Type B pancreatic cell (in vitro differentiated cells): ENCODE results near the gene COX8A. TPM values are rescaled to one million over a fixed set of nuclear protein-coding genes. Genes with fewer than 3 reads are reported as not detected.

Experiments used
- DNase-seq: peaks from one replicate; pipeline ENCODE4 v3.0.0; 2021; ENCODE audit warnings: mixed read lengths; ENCODE audit not compliant: unreplicated experiment; ENCODE audit errors: extremely low spot score
- H3K27ac Mint-ChIP-seq: 2 replicates; pipeline ENCODE4 v1.8.0; 2021; ENCODE audit warnings: mild to moderate bottlenecking, mixed read lengths
- H3K27me3 Mint-ChIP-seq: 2 replicates; pipeline ENCODE4 v1.8.0; 2021; ENCODE audit warnings: mixed read lengths
- H3K36me3 Mint-ChIP-seq: 2 replicates; pipeline ENCODE4 v1.8.0; 2021; ENCODE audit warnings: mixed read lengths
- H3K4me1 Mint-ChIP-seq: one replicate; pipeline ENCODE4 v1.8.0; 2021; ENCODE audit warnings: mixed read lengths; ENCODE audit not compliant: unreplicated experiment
- H3K4me3 Mint-ChIP-seq: 2 replicates; pipeline ENCODE4 v1.8.0; 2021; ENCODE audit warnings: mild to moderate bottlenecking, mixed read lengths
- H3K9me3 Mint-ChIP-seq: 2 replicates; pipeline ENCODE4 v1.8.0; 2021; ENCODE audit warnings: mixed read lengths
- total RNA-seq: library from RNA; stranded (reverse); gene quantifications from 2 replicates; pipeline ENCODE4 v1.2.1, GENCODE V29; 2021; ENCODE audit warnings: low replicate concordance
- TF ChIP-seq, protein P1 (sequence below): fragments of 200-600 bp; sonication (generic); conservative IDR thresholded peaks from 2 replicates; pipeline ENCODE4 v1.5.0; 2021; ENCODE audit warnings: antibody characterized with exemption, mild to moderate bottlenecking

COX8A gene
- total RNA-seq, 1 donor from 2014 or later: 307 TPM

DNA sequence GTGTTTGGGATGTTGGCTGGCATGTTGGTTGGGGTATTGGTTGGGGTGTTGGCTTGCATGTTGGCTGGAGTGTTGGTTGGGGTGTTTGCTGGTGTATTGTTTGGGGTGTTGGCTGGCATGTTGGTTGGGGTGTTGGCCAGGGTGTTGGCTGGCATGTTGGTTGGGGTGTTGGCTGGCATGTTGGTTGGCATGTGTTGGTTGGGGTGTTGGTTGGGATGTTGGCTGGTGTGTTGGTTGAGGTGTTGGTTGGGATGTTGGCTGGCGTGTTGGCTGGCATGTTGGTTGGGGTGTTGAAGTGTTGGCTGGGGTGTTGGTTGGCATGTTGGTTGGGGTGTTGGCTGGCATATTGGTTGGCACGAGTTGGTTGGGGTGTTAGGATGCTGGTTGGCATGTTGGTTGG, 36.4 kb downstream of the COX8A start:
- Mint-ChIP-seq H3K27ac (no peak overlapping the region), H3K4me3 (no peak overlapping the region), H3K36me3 (no peaks in the 10 kb centered on the region), H3K4me1 (peaks cover 25% of the 10 kb centered on the region), H3K9me3 (no peaks in the 10 kb centered on the region), H3K27me3 (peaks cover 19% of the 10 kb centered on the region)
- TF ChIP-seq, protein P1, sequence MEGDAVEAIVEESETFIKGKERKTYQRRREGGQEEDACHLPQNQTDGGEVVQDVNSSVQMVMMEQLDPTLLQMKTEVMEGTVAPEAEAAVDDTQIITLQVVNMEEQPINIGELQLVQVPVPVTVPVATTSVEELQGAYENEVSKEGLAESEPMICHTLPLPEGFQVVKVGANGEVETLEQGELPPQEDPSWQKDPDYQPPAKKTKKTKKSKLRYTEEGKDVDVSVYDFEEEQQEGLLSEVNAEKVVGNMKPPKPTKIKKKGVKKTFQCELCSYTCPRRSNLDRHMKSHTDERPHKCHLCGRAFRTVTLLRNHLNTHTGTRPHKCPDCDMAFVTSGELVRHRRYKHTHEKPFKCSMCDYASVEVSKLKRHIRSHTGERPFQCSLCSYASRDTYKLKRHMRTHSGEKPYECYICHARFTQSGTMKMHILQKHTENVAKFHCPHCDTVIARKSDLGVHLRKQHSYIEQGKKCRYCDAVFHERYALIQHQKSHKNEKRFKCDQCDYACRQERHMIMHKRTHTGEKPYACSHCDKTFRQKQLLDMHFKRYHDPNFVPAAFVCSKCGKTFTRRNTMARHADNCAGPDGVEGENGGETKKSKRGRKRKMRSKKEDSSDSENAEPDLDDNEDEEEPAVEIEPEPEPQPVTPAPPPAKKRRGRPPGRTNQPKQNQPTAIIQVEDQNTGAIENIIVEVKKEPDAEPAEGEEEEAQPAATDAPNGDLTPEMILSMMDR: no peak
- no peak for DNase-seq

DNA sequence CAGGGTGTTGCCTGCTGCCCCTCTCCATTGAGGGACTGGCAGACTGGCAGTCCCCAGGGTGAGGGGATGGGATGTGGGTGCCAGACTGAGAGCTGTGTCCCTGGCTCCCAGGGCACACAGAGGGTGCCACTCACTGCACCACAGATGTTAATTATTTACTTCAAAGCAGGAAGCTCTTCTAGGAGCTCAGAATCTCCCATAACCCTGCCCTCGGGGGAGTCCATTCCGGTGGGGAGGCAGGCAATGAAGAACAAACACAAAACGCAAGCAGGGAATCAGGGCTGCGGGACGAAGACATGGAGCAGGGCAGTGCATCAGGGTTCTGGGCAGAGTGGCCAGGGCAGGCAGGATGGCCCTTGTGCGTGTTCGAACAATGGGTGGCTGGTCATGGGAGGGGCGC, 37.0 kb downstream of the COX8A start:
- Mint-ChIP-seq H3K36me3 (no peaks in the 10 kb centered on the region), H3K27ac (no peak overlapping the region), H3K4me1 (peaks cover 26% of the 10 kb centered on the region), H3K9me3 (no peaks in the 10 kb centered on the region), H3K4me3 (no peak overlapping the region), H3K27me3 (peaks cover 17% of the 10 kb centered on the region)
- TF ChIP-seq, protein P1: no peak
- no peak for DNase-seq

DNA sequence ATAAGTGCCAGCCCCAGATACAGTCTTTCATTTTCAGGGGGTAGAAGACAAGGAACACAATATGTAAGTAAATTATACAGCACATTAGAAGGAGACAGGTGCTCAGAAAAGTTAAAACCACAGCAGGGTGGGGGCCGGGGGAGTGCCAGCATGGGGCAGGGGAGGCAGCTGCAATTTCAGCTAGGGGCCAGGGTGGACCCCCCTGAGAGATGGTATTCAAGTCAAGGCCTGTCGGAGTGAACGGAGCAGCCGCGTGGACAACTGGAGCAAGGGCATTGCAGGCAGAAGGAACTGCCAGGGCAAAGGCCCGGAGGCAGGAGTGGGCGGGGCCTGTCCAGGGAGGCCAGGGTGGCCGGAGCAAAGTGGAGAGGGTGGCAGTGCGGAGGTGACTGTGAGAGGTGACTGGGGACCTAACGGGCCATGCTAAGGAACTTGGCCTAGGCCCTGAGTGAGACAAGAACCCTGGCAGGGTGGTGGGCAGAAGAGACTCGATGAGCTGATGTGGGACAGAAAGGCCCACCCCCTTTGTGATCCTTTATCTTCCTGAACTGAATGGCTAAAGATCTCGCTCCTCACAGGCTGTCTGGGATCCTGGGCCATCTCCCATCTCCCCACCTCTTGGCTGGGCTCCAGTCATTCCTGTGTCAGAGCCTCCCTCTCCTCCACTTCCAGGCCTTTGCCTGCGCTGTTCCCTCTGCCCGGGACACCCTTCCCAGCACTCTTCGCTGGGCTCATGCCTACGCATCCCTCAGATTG, 38.9 kb downstream of the COX8A start:
- TF ChIP-seq, protein P1: no peak
- Mint-ChIP-seq H3K4me3 (no peak overlapping the region), H3K27me3 (peaks cover 2% of the 10 kb centered on the region), H3K4me1 (peaks cover 13% of the 10 kb centered on the region), H3K9me3 (no peaks in the 10 kb centered on the region), H3K36me3 (no peaks in the 10 kb centered on the region), H3K27ac (no peak overlapping the region)
- no peak for DNase-seq

DNA sequence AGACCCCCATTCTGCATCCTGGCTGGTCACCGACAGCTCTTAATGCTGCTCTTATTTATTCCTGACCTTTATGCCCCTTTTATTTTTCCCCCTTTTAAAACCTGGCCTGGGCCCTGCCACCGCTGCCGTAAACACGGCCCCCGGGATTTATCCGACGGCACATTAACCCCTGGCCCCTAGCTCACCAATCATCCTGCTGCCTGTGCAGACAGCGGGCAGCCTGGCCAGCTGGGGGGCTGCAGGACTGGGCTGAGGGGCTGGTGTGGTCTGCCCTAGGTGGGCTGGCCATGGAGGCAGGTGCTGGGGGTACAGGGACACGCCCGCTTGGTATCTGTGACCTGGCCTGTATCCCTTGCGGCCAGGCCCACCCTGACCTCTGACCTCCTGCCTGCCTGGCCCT, 39.9 kb downstream of the COX8A start:
- H3K4me3 Mint-ChIP-seq: no peak overlapping the region
- no peaks in the 10 kb centered on the region for H3K9me3 Mint-ChIP-seq
- no peak for DNase-seq
- TF ChIP-seq, protein P1: no peak
- peaks cover 8% of the 10 kb centered on the region for H3K4me1 Mint-ChIP-seq
- H3K27ac Mint-ChIP-seq: no peak overlapping the region
- H3K27me3 Mint-ChIP-seq: peaks cover 2% of the 10 kb centered on the region
- H3K36me3 Mint-ChIP-seq: no peaks in the 10 kb centered on the region

DNA sequence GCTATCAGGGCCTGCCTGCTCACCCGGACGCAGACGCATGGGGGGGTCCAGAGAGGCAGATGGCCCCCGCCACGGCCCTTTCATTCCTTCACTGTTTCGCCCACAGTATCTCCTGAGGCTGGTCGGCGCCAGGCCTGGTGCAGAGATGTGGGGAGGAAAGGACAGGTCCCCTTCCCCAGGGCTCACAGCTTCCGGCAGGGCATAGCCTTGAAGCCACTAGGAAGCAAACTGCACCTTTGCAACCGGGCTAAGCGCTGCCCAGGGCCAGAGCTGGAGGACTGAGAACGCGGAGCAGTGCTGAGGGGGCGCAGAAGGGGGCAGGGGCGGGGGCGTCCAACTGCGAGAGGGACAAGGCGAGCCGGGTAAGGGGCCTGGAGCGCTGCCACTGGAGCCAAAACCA, 41.1 kb downstream of the COX8A start:
- Mint-ChIP-seq H3K4me1 (peaks cover 8% of the 10 kb centered on the region), H3K4me3 (no peak overlapping the region), H3K27ac (no peak overlapping the region), H3K9me3 (no peaks in the 10 kb centered on the region), H3K27me3 (peaks cover 6% of the 10 kb centered on the region), H3K36me3 (no peaks in the 10 kb centered on the region)
- DNase-seq: no peak
- TF ChIP-seq, protein P1: no peak
